ENCODE data around the gene TMEM200C. TPM values are rescaled to one million over a fixed set of nuclear protein-coding genes. Genes with fewer than 3 reads are reported as not detected.

The TMEM200C gene
- total and polyA plus RNA-seq, 9 of the 15 experiments (the other 6 are each of a cell fraction or from before 2014, with no cell fraction given): 0.04 TPM; not detected in 8

DNA sequence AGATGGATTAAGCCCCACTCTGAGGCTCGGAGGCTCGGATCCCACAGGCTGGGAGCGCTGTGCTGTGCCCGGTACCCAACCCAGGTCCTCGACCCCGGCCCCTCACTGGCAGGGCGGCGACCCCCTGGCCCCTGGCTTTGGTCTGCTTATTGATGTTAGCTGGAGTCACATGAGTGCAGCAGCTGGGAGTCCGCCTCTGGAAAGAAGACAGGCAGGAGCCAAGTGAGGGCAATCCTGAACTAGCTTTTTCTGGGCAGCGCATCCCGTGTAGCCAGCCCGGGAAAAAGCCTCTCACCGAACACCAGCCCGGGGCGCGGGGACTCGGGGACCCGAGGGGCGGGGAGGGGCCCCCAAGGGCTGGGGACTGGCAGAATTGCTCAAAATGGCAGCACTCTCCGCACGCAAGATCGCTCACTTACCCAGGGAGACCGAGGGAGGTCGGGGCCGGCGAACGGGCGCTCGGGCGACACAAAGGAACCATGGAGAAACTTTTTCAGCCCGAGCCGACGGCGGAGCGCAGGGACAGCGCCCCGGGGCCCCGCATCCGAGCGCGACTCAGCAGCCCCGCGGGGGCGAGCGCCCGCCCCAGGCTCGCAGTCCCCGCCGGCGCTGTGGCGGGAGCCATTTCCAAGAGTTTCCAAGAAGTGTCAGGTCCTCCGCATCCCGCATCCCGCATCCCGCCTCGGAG is 567 bp downstream of the TMEM200C start (continued):
- TF ChIP-seq, protein P1, sequence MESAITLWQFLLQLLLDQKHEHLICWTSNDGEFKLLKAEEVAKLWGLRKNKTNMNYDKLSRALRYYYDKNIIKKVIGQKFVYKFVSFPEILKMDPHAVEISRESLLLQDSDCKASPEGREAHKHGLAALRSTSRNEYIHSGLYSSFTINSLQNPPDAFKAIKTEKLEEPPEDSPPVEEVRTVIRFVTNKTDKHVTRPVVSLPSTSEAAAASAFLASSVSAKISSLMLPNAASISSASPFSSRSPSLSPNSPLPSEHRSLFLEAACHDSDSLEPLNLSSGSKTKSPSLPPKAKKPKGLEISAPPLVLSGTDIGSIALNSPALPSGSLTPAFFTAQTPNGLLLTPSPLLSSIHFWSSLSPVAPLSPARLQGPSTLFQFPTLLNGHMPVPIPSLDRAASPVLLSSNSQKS (CRISPR knock-in tag; IDR thresholded peaks at IDR 0.05): no peak
- TF ChIP-seq, protein P2, sequence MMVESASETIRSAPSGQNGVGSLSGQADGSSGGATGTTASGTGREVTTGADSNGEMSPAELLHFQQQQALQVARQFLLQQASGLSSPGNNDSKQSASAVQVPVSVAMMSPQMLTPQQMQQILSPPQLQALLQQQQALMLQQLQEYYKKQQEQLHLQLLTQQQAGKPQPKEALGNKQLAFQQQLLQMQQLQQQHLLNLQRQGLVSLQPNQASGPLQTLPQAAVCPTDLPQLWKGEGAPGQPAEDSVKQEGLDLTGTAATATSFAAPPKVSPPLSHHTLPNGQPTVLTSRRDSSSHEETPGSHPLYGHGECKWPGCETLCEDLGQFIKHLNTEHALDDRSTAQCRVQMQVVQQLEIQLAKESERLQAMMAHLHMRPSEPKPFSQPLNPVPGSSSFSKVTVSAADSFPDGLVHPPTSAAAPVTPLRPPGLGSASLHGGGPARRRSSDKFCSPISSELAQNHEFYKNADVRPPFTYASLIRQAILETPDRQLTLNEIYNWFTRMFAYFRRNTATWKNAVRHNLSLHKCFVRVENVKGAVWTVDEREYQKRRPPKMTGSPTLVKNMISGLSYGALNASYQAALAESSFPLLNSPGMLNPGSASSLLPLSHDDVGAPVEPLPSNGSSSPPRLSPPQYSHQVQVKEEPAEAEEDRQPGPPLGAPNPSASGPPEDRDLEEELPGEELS (CRISPR knock-in tag; IDR thresholded peaks at IDR 0.05; ENCODE audit: borderline replicate concordance): no peak
- TF ChIP-seq NR2C1 (IDR thresholded peaks at IDR 0.05) (no peak), NR2C1 (tag; IDR thresholded peaks at IDR 0.05) (no peak), STAT5B (CRISPR knock-in tag; IDR thresholded peaks at IDR 0.05) (no peak), SMARCA4 (IDR thresholded peaks at IDR 0.05) (no peak), HINFP (tag; conservative IDR thresholded peaks at IDR 0.05; ENCODE audit: low read depth) (no peak), XRCC4 (IDR thresholded peaks at IDR 0.05; ENCODE audit: extremely low read depth, insufficient read depth, insufficient read length) (no peak), ZNF707 (CRISPR knock-in tag; conservative IDR thresholded peaks at IDR 0.05) (no peak), XRCC3 (IDR thresholded peaks at IDR 0.05) (no peak)
- TF ChIP-seq, protein P3, sequence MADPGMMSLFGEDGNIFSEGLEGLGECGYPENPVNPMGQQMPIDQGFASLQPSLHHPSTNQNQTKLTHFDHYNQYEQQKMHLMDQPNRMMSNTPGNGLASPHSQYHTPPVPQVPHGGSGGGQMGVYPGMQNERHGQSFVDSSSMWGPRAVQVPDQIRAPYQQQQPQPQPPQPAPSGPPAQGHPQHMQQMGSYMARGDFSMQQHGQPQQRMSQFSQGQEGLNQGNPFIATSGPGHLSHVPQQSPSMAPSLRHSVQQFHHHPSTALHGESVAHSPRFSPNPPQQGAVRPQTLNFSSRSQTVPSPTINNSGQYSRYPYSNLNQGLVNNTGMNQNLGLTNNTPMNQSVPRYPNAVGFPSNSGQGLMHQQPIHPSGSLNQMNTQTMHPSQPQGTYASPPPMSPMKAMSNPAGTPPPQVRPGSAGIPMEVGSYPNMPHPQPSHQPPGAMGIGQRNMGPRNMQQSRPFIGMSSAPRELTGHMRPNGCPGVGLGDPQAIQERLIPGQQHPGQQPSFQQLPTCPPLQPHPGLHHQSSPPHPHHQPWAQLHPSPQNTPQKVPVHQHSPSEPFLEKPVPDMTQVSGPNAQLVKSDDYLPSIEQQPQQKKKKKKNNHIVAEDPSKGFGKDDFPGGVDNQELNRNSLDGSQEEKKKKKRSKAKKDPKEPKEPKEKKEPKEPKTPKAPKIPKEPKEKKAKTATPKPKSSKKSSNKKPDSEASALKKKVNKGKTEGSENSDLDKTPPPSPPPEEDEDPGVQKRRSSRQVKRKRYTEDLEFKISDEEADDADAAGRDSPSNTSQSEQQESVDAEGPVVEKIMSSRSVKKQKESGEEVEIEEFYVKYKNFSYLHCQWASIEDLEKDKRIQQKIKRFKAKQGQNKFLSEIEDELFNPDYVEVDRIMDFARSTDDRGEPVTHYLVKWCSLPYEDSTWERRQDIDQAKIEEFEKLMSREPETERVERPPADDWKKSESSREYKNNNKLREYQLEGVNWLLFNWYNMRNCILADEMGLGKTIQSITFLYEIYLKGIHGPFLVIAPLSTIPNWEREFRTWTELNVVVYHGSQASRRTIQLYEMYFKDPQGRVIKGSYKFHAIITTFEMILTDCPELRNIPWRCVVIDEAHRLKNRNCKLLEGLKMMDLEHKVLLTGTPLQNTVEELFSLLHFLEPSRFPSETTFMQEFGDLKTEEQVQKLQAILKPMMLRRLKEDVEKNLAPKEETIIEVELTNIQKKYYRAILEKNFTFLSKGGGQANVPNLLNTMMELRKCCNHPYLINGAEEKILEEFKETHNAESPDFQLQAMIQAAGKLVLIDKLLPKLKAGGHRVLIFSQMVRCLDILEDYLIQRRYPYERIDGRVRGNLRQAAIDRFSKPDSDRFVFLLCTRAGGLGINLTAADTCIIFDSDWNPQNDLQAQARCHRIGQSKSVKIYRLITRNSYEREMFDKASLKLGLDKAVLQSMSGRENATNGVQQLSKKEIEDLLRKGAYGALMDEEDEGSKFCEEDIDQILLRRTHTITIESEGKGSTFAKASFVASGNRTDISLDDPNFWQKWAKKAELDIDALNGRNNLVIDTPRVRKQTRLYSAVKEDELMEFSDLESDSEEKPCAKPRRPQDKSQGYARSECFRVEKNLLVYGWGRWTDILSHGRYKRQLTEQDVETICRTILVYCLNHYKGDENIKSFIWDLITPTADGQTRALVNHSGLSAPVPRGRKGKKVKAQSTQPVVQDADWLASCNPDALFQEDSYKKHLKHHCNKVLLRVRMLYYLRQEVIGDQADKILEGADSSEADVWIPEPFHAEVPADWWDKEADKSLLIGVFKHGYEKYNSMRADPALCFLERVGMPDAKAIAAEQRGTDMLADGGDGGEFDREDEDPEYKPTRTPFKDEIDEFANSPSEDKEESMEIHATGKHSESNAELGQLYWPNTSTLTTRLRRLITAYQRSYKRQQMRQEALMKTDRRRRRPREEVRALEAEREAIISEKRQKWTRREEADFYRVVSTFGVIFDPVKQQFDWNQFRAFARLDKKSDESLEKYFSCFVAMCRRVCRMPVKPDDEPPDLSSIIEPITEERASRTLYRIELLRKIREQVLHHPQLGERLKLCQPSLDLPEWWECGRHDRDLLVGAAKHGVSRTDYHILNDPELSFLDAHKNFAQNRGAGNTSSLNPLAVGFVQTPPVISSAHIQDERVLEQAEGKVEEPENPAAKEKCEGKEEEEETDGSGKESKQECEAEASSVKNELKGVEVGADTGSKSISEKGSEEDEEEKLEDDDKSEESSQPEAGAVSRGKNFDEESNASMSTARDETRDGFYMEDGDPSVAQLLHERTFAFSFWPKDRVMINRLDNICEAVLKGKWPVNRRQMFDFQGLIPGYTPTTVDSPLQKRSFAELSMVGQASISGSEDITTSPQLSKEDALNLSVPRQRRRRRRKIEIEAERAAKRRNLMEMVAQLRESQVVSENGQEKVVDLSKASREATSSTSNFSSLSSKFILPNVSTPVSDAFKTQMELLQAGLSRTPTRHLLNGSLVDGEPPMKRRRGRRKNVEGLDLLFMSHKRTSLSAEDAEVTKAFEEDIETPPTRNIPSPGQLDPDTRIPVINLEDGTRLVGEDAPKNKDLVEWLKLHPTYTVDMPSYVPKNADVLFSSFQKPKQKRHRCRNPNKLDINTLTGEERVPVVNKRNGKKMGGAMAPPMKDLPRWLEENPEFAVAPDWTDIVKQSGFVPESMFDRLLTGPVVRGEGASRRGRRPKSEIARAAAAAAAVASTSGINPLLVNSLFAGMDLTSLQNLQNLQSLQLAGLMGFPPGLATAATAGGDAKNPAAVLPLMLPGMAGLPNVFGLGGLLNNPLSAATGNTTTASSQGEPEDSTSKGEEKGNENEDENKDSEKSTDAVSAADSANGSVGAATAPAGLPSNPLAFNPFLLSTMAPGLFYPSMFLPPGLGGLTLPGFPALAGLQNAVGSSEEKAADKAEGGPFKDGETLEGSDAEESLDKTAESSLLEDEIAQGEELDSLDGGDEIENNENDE (IDR thresholded peaks at IDR 0.05; ENCODE audit: low read depth, low read length): no peak
